ENCODE measurements around the gene STEEP1. TPM values are rescaled to one million over a fixed set of nuclear protein-coding genes. Genes with fewer than 3 reads are reported as not detected.

STEEP1 gene
- total and polyA plus RNA-seq, 9 donors, result 18.9 to 51.9 (median 22.4) TPM

DNA sequence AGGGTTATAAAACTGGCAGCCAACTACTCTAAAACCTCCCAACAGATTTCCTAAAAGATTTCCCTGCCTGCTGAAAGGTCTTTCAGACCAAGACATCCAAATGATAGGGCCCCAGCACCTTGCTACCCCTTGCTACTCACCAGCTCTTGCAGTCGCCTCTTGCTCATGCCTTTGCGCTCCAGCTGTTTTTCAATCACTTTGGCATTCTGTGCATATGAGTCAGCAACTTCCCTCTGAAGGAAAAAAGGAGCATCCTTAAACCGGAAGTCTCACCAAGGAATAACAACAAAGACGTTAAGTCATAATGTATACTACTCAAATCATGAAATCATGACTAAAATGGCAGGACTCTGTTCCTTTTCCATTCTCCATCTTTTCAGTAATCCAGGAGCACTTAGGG is 24.0 kb downstream of the STEEP1 start:
- no peaks in the 10 kb centered on the region for H3K36me3 ChIP-seq
- WGBS, 3 donors, result 51 to 62% (median 60%) methylated on average over 4 of the region's 4 CpGs
- no peaks in the 10 kb centered on the region for H3K27me3 ChIP-seq
- intact Hi-C loops (cut with DNase I), result no loop called here
- TF ChIP-seq EP300 (IDR thresholded peaks at IDR 0.05) (no peak), POLR2A (IDR thresholded peaks at IDR 0.05) (no peak)
- TF ChIP-seq, protein P1, sequence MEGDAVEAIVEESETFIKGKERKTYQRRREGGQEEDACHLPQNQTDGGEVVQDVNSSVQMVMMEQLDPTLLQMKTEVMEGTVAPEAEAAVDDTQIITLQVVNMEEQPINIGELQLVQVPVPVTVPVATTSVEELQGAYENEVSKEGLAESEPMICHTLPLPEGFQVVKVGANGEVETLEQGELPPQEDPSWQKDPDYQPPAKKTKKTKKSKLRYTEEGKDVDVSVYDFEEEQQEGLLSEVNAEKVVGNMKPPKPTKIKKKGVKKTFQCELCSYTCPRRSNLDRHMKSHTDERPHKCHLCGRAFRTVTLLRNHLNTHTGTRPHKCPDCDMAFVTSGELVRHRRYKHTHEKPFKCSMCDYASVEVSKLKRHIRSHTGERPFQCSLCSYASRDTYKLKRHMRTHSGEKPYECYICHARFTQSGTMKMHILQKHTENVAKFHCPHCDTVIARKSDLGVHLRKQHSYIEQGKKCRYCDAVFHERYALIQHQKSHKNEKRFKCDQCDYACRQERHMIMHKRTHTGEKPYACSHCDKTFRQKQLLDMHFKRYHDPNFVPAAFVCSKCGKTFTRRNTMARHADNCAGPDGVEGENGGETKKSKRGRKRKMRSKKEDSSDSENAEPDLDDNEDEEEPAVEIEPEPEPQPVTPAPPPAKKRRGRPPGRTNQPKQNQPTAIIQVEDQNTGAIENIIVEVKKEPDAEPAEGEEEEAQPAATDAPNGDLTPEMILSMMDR (IDR thresholded peaks at IDR 0.05), result no peak
- no peak overlapping the region for H3K4me3 ChIP-seq
- H3K9me3 ChIP-seq, result no peaks in the 10 kb centered on the region
- no peaks in the 10 kb centered on the region for H3K4me1 ChIP-seq (ENCODE audit: insufficient read depth)
- DNase-seq, result no peak
- H3K27ac ChIP-seq, result no peak overlapping the region

DNA sequence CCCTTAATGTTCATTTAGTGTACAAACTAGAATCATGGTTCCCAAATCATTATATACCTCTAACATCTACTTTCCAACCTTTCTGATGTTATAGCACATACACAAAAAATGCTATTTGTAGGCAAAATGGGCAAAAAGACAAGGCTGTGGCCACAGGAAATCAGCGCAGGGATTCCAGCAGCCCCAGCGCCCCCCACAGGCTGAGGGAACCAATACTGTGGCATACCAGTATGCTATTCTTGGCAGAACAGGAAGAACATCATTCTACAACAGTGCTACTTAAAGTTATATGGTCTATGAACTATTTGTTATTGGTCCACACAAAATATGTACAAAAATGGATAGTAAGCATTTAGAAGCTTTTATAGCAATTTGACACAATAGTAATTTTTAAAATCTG is 25.3 kb downstream of the STEEP1 start:
- no peak overlapping the region for H3K4me3 ChIP-seq
- H3K4me1 ChIP-seq (ENCODE audit: insufficient read depth), result no peaks in the 10 kb centered on the region
- H3K27me3 ChIP-seq, result no peaks in the 10 kb centered on the region
- H3K36me3 ChIP-seq, result no peaks in the 10 kb centered on the region
- no peak overlapping the region for H3K27ac ChIP-seq
- no peaks in the 10 kb centered on the region for H3K9me3 ChIP-seq
- no peak for TF ChIP-seq POLR2A (IDR thresholded peaks at IDR 0.05)
- TF ChIP-seq, protein P1 (IDR thresholded peaks at IDR 0.05), result no peak
- intact Hi-C loops (cut with DNase I), result no loop called here
- WGBS, 3 donors, result 27 to 40% (median 36%) methylated on average over 2 of the region's 2 CpGs
- no peak for DNase-seq

DNA sequence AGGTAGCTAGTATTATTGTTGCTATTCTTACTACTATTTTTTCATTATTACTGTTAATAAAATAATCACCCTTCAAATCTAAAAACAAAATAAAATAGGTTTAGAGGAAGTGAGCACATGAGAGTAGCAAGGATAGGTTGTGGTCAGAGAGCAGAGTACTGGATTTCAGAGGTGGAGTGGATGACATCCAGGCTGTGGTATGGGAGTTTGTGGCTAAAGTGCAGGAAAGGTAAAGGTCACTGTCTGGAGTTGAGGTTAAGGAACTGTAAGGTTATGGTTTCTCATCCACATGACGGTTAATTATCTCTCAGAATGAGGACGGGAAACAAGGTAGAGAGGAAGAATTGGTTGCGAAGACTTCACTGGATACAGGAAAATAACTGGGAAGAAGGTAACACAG is 27.7 kb downstream of the STEEP1 start:
- TF ChIP-seq, protein P1 (IDR thresholded peaks at IDR 0.05), result no peak
- TF ChIP-seq POLR2A (IDR thresholded peaks at IDR 0.05) (no peak), EP300 (IDR thresholded peaks at IDR 0.05) (no peak)
- intact Hi-C loops (cut with DNase I), result no loop called here
- Histone ChIP-seq H3K27ac (no peak overlapping the region), H3K27me3 (no peaks in the 10 kb centered on the region), H3K9me3 (no peaks in the 10 kb centered on the region), H3K4me1 (ENCODE audit: insufficient read depth) (no peaks in the 10 kb centered on the region), H3K4me3 (no peak overlapping the region), H3K36me3 (no peaks in the 10 kb centered on the region)
- 51 to 62% (median 61%) methylated on average over 3 of the region's 3 CpGs for WGBS, 3 donors
- no peak for DNase-seq

DNA sequence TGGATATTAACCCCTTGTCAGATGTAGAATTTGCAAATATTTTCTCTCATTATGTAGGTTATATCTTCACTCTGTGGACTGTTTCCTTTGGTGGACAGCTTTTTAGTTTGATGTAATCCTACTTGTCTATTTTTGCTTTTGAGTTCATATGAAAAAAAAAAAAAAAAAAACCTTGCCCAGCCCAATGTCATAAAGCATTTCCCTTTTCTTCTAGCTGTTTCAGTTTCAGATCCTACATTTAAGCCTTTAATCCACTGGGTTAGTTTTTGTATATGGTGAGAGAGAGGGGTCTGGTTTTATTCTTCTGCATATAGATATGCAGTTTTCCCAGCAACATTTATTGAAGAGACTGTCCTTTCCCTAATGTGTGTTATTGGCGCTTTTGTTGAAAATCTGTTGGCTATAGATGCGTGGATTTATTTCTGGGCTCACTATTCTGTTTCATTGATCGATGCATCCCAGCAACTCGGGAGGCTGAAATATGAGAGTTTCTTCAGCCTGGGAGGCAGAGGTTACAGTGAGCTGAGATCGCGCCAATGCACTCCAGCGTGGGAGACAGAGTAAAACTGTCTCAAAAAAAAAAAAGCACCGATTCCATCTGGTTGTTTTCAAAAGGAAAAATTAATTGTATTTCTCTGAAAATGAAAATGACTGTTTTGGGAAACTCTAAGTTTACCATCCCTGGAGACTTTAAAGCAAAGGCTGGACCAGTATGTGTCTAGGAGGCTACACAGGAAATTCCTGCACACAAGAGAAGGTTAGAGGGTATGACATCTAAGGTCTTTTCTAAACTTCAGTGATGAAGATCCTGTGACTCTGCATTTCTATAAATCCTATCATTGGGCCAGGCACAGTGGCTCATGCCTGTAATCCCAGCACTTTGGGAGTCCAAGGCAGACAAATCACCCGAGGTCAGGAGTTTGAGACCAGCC is 35.6 kb downstream of the STEEP1 start:
- no peaks in the 10 kb centered on the region for H3K9me3 ChIP-seq
- intact Hi-C loops (cut with DNase I), result no loop called here
- TF ChIP-seq, protein P1 (IDR thresholded peaks at IDR 0.05), result no peak
- TF ChIP-seq EP300 (IDR thresholded peaks at IDR 0.05) (no peak), POLR2A (IDR thresholded peaks at IDR 0.05) (no peak)
- no peaks in the 10 kb centered on the region for H3K27me3 ChIP-seq
- no peak overlapping the region for H3K4me3 ChIP-seq
- no peaks in the 10 kb centered on the region for H3K36me3 ChIP-seq
- DNase-seq, result no peak
- no peak overlapping the region for H3K27ac ChIP-seq
- H3K4me1 ChIP-seq (ENCODE audit: insufficient read depth), result no peaks in the 10 kb centered on the region
- 31 to 44% (median 43%) methylated on average over 9 of the region's 9 CpGs for WGBS, 3 donors
